NCI-H82 treated with DMSO at 0.1 percent for 48 hours (cell line): Measurements from ENCODE around the gene CASR.

Experiments
- DNase-seq: peaks from one replicate; lab custom pipeline; 2025; ENCODE audit not compliant: unreplicated experiment; lab: John Stamatoyannopoulos, UW

Gene CASR

GRCh38 chr3:122213650-122214049 lies 30.2 kb downstream of the CASR start:
- DNase-seq = no peak

- no peak for DNase-seq
Measured at GRCh38 chr3:122214711-122215110, 31.2 kb downstream of the CASR start.

- DNase-seq = no peak
Measured at GRCh38 chr3:122215592-122216298, 32.3 kb downstream of the CASR start.

DNA sequence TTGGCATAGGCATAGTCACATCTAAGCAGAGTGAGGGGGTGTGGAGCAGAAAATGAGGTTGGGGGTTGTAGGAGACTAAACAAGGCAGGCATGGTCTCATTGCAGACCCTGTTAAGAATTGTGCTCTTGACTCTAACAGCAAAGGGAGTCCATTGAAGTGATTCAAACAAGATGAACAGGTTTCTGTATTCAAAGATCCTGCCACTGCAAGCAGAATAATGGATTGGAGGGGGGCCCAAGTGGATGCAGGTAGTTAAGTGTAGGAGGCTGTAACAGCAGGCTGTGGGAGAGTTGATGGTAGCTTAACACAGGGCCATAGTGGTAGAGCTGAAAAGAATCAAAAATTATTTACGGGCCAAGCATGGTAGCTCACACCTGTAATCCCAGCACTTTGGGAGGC lies 34.4 kb downstream of the CASR start:
- DNase-seq = no peak

- no peak for DNase-seq
Measured at GRCh38 chr3:122219242-122219872, 35.9 kb downstream of the CASR start.

GRCh38 chr3:122227036-122227781 lies 43.7 kb downstream of the CASR start:
- no peak for DNase-seq

DNA sequence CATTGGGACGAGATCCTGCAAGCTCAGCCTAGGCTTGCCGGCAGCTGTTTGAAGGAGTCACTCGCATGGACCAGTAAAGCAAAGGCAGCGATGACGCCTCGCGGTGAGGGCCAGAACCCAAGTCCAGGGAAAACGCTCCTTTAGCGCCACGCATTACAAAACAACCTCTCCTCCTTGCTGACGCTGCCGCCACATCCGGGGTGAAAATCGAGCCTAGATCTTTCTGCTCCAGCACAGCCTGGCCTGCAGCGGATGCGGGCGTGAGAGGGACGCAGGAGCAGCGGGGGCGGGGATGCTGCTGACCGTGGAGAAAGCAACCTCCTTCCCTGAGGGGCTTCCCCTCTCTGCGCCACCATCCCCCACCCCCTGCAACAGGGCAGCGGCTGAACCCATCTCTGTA lies 46.7 kb downstream of the CASR start:
- DNase-seq = no peak

DNA sequence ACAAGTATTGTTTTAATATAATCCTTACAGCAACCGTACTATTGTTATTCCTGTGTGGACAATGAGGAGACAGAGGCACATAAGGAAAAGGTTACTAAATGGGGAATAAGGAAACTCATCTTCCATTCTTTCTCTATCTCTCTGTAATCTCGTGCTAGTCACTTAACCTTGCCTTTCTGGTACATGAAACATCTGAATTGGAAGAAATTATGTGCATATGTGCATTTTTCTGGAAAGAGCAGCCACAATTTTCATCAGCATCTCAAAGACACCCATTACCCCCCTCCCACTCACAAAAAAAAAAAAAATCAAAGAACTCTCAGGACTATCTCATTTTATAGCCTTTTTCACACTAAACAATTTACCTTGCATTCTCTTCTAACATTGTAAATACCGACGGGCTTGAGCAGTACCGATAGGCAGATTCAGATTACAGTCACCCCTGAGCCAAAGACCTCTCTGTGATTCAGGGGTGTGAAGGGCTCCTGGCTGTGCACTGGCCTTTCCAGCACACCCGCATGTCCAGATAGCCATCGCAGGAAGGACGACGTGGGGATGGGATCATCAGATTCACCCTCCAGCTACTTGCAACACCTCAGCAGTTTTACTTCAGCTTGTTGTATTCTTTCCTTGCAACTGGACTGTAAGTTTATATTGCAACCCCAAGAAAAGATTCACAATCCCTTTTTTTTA lies 48.1 kb downstream of the CASR start:
- no peak for DNase-seq

- DNase-seq = no peak
Measured at GRCh38 chr3:122232485-122232884, 49.0 kb downstream of the CASR start.

DNA sequence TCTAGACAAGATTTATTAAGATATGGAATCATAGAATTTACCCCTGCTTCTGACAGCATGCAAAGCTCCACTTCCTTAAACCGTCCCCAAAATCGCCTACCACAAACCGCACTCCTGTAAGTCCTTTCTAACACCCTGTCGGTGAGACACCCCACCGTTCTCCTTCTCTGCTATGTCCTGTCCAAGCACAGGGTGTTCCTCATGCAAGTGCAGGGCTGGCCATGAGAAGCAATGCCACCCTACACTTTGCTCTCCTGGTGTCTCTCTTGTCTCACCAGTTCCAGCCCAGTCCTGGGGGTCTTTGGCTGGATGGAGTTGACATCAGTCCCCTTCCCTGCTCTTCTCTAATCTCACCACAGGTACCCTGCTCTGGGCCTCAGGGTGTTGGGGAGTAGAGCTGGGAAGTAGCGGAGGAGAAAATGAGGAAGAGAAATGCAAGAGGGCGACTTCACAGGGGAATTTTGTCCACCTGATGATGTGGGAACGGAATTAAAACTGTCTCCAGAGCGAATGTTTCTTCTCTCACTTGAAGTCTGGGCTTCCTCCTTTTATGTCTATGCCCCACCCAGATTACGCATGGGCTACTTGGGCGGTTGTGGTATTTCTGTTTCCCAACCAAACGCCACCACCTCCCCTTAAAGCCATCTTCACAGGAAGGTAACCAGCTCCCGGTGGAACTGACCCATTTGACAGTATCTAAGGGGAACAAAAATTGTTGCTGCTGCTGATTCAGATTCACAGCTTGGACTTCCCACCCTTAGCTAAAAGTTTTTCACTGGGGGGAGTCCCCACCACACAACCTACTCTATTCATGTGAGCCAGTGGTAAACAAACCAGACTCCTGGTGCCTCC lies 49.9 kb downstream of the CASR start:
- no peak for DNase-seq

DNA sequence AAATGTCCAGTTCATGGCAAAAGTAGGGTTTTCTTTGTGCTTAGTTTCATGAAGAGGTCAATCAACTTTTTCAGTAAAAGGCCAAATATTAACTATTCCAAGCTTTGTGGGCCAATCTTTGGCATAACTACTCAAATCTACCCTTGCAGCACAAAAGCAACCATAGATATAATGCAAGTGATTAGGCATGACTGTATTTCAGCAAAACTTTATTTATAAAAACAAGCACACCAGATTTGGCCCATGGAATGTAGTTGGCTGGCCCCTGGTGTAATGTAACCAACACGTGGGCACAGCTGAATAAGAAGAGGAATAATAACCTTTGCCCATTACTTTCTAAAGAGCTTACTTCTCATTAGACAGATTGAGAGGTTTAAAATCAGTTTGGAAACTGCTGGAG lies 50.6 kb downstream of the CASR start:
- no peak for DNase-seq

DNA sequence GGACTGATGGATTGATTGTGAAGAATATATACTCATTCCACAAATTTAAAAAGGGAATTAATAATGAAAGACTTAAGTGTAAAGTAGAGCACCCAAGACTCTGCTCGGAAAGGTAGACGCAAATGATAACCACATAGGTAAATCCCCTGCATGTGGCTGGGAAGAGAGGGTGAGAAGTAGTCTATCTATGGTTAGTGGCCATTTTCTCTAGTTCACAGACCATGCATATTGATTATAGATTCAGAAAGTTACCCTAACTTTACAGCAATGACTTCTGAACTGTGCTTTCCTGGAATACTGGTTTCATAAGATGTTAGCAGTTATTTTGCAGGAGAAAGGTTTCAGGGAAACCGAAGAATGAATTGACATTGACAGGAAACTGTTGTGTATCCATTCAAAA lies 51.7 kb downstream of the CASR start:
- DNase-seq = no peak

DNA sequence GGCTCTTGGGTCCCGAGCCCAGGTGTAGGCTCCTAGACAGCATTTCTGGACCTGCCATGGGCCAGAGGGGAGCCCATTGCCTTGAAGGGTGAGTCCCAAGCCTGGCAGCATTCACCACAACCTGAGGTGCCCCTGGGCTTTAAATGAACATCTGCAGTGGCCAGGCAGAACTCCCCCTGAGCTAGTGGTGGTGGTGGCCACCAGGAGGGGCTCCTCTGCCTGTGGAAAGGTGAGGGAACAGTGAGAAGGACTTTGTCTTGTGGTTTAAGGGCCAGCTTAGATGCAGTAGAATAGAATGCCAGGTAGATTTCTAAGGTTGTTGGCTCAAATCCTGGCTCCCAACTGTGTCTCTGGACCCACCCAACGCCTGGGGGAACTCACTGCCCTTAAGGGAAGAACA lies 55.6 kb downstream of the CASR start:
- no peak for DNase-seq

GRCh38 chr3:122245513-122246174 lies 62.2 kb downstream of the CASR start:
- DNase-seq = no peak

DNA sequence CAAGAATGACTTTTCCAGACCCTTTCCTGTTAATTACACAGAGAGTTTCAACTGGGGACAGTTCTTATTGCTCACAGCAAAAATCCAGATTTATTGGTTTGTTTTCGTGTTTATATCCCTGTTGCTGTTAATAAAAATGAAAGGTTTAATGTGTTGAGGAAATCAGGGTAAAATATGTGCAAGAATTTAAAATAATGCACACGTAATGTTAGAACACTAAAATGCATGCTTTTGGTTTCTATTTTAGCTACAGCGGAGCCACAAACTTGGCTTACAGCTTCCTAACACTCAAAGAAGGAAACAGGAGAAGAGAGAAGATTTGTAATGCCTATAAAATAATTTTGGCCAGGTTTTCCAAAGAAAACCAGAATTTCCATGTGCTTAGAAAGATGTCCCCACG lies 62.7 kb downstream of the CASR start:
- DNase-seq = no peak

- no peak for DNase-seq
Measured at GRCh38 chr3:122247087-122247824, 63.8 kb downstream of the CASR start.

GRCh38 chr3:122247825-122248185 lies 64.3 kb downstream of the CASR start:
- no peak for DNase-seq

DNA sequence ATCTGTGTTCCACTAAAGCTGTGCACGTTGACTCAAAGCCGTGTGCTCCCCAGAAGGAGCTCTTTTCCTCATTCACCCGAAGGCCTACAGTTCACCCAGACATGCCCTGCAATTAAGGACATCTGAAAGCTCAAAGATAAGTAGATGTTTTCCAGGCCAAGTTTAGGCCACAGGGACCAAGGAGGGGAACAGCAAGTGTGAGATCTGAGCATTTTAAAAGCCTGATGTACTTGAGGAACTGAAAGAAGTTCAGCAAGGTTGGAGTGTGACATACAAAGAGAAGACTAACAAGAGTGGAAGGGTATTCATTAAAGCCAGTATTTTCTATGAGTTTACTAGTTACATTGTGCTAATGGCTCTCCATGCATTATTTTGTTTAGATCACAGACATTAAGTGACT lies 68.0 kb downstream of the CASR start:
- DNase-seq = no peak

DNA sequence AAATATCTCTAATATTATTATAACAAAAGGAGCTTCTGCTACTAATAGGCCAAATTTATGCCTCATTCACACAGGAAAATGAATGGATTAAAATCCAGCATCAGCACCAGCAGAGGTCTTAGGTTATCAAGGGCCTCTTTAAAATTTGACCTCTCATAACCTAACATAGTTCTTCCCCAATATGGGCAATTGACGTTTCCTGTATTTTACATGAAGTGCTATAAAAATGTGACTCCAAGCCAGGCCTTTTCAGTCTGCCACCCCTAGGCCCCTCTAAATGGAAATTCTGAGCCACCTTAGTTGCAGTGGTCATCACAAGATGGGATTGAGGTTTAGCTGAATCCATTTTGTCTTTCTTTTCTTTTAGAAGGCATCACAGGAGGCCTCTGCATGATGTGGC lies 70.1 kb downstream of the CASR start:
- no peak for DNase-seq
